Measurements from ENCODE around the gene NATD1. TPM values are rescaled to one million over a fixed set of nuclear protein-coding genes. Genes with fewer than 3 reads are reported as not detected.

Gene NATD1
- 9.5 TPM for total RNA-seq

GRCh38 chr17:21252796-21253645 lies at the start of gene NATD1:
Gene NATD1 (minus strand): TSS chr17:21253410. CDS start chr17:21253264, 146 bp downstream.

GRCh38 chr17:21284319-21285163 lies 31.3 kb upstream of the NATD1 start, which contains the start of gene MAP2K3:
Gene MAP2K3 (plus strand): TSS chr17:21284711. CDS start chr17:21284921, 210 bp downstream.

GRCh38 chr17:21214015-21214776 lies 39.0 kb downstream of the NATD1 start, which contains the start of gene TMEM11:
Gene TMEM11 (minus strand): TSS chr17:21214161. CDS start chr17:21214152, 9 bp downstream.

Other genes starting within 250 kb of the NATD1 start
- gene USP22, start 210.4 kb downstream of the NATD1 start, total RNA-seq: 380 TPM
- 20.0 TPM for gene DHRS7B, start 126.4 kb downstream of the NATD1 start, total RNA-seq
- 23.1 TPM for gene TMEM11, start 39.2 kb downstream of the NATD1 start, total RNA-seq
- gene MAP2K3, start 31.3 kb upstream of the NATD1 start, total RNA-seq: 15.3 TPM
- 9.8 TPM for gene KCNJ12, start 122.9 kb upstream of the NATD1 start, total RNA-seq

Data from camera-type eye (tissue), 1 donor.